ENCODE data around the gene NEIL1. TPM values are rescaled to one million over a fixed set of nuclear protein-coding genes. Genes with fewer than 3 reads are reported as not detected.
"Not testable (repeated sequence)": the region's sequence is repeated elsewhere in the genome, so short reads cannot be mapped to it uniquely, and the experiment has no call there.

The NEIL1 gene
- total RNA-seq, 3 donors from 2014 or later, result 23.4 to 101 (median 97.9) TPM

DNA sequence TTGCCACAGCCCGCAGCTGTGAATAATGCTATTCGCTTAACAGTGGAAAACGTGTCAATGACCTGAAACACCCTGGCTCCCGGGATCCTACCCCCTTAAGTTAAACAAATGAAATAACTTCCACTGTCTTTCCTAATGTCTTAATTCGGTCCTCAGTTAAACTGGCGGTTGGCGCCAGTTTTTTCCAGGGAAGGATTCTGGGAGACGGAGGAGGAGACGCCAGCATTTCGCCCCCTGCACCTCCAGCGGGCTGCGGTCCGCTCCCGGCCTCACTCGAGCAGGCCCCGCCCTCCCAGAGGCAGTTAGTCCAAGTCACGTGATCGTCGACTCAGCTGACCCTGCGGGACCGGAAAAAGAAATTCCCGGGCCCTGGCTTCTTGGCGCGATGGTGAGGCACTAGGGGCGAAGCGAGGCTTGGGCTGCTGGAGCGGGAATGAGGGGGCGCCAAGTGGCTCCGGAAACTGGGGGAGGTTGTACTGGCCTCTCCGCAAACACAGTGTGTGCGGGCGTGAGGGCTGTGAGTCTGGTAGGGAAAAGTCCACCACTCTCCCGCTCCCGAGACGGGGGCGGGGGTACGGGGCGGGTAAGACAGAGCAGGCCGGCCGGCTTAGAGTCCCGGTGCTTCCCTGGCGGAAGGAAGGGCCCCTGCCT lies 11.0 kb upstream of the NEIL1 start, which contains the start of gene COMMD4:
Gene COMMD4, plus strand, starts transcription at position 359 of the 651 bp plus-strand sequence. Its CDS starts 27 bp downstream, at position 386.
- TF ChIP-seq POLR2AphosphoS5 (IDR thresholded peaks at IDR 0.05), result peak; percentile 81 to 88 (median 86)
- TF ChIP-seq, protein P1, sequence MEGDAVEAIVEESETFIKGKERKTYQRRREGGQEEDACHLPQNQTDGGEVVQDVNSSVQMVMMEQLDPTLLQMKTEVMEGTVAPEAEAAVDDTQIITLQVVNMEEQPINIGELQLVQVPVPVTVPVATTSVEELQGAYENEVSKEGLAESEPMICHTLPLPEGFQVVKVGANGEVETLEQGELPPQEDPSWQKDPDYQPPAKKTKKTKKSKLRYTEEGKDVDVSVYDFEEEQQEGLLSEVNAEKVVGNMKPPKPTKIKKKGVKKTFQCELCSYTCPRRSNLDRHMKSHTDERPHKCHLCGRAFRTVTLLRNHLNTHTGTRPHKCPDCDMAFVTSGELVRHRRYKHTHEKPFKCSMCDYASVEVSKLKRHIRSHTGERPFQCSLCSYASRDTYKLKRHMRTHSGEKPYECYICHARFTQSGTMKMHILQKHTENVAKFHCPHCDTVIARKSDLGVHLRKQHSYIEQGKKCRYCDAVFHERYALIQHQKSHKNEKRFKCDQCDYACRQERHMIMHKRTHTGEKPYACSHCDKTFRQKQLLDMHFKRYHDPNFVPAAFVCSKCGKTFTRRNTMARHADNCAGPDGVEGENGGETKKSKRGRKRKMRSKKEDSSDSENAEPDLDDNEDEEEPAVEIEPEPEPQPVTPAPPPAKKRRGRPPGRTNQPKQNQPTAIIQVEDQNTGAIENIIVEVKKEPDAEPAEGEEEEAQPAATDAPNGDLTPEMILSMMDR (IDR thresholded peaks at IDR 0.05), result no peak
- peak; percentile 94 to 98 for DNase-seq (ENCODE audit: low spot score in 2 of 2)
- H3K9me3 ChIP-seq, result no peaks in the 10 kb centered on the region
- no peaks in the 10 kb centered on the region for H3K36me3 ChIP-seq
- H3K27me3 ChIP-seq, result no peaks in the 10 kb centered on the region
- H3K4me3 ChIP-seq, result peak within 1 kb of the TSS; percentile 66 to 80 (median 74)
- peak within 1 kb of the TSS; percentile 73 to 82 for H3K27ac ChIP-seq
- H3K4me1 ChIP-seq, result no peaks in the 10 kb centered on the region
- intact Hi-C loops (cut with DNase I; ENCODE audit: low total_unique reads), result no loop called here

DNA sequence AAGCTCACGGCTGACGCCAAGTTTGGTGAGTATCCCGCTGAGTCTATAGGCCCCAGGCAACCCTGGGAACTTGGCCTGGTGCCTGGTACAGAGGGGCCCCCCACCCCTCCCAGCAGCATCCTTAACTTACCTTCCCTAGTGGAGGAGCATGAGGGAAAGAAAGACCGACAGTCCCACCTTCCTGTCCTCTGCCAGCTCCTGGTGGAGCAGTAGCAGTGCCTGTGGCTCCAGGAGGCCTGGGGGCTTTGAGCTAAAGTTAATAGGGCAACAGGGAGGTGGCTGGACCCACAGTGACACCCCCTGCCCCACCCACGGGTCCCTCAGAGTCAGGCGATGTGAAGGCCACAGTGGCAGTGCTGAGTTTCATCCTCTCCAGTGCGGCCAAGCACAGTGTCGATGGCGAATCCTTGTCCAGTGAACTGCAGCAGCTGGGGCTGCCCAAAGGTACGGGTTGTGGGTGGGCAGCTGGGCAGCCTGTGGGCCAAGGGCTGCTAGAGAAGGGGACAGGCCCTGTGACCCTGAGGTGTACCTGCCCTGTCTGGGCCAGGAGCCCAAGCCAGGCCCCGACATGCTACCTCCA lies 8.1 kb upstream of the NEIL1 start:
- Histone ChIP-seq H3K27ac (no peak overlapping the region), H3K4me1 (no peaks in the 10 kb centered on the region), H3K4me3 (no peak overlapping the region), H3K9me3 (no peaks in the 10 kb centered on the region), H3K27me3 (no peaks in the 10 kb centered on the region), H3K36me3 (no peaks in the 10 kb centered on the region)
- TF ChIP-seq, protein P1 (IDR thresholded peaks at IDR 0.05), result no peak
- TF ChIP-seq POLR2A (IDR thresholded peaks at IDR 0.05) (no peak), POLR2AphosphoS5 (IDR thresholded peaks at IDR 0.05) (no peak)
- no peak for DNase-seq (ENCODE audit: low spot score in 2 of 2)
- intact Hi-C loops (cut with DNase I; ENCODE audit: low total_unique reads), result no loop called here

DNA sequence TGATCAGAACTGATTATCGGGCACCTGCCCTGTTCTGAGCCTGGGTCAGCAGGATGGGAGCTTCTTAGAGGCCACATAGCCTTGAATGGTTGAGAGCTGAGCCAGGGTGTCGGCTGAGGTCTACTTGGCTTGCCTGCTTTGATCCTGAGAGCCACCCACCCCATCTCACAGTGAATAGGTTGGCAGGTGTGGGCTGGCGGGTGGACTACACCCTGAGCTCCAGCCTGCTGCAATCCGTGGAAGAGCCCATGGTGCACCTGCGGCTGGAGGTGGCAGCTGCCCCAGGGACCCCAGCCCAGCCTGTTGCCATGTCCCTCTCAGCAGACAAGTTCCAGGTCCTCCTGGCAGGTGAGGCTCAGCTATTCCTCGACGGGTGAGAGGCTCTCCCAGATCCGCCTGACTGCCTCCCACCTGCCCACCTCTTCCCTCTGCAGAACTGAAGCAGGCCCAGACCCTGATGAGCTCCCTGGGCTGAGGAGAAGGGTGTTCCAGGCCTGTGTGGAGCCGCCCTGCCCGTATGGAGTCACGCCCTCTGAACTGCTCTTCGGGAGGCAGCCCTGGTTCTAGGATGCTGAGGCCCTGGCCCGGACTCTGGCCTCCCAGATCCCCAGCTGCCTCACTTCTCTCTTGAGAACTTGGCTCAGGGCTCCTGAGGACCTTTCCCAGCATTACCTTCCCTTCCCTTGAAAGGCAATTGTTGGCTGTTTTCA lies 7.2 kb upstream of the NEIL1 start:
- intact Hi-C loops (cut with DNase I; ENCODE audit: low total_unique reads), result no loop called here
- TF ChIP-seq, protein P1 (IDR thresholded peaks at IDR 0.05), result no peak
- Histone ChIP-seq H3K9me3 (no peaks in the 10 kb centered on the region), H3K36me3 (no peaks in the 10 kb centered on the region), H3K4me3 (no peak overlapping the region), H3K27me3 (no peaks in the 10 kb centered on the region), H3K4me1 (no peaks in the 10 kb centered on the region), H3K27ac (no peak overlapping the region)
- DNase-seq (ENCODE audit: low spot score in 2 of 2), result no peak

DNA sequence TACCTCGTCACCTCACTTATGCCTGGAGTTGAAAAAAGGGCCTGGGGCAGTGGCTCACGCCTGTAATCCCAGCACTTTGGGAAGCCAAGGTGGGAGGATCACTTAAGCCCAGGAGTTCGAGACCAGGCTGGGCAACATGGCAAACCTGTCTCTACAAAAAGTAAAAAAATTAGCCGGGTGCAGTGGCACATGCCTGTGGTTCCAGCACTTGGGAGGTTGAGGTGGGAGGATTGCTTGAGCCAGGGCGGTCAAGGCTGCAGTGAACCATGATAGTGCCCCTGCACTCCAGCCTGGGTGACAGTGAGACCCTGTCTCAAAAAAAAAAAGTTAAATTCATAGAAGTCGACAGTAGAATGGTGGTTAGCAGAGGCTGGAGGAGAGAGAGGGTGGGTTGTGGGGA lies 4.6 kb upstream of the NEIL1 start:
- Histone ChIP-seq H3K4me1 (no peaks in the 10 kb centered on the region), H3K27ac (no peak overlapping the region), H3K36me3 (no peaks in the 10 kb centered on the region), H3K9me3 (no peaks in the 10 kb centered on the region), H3K4me3 (no peak overlapping the region), H3K27me3 (no peaks in the 10 kb centered on the region)
- intact Hi-C loops (cut with DNase I; ENCODE audit: low total_unique reads), result no loop called here
- DNase-seq (ENCODE audit: low spot score in 2 of 2), result no peak
- TF ChIP-seq POLR2AphosphoS5 (IDR thresholded peaks at IDR 0.05) (no peak), POLR2A (IDR thresholded peaks at IDR 0.05) (no peak)
- TF ChIP-seq, protein P1 (IDR thresholded peaks at IDR 0.05), result no peak

DNA sequence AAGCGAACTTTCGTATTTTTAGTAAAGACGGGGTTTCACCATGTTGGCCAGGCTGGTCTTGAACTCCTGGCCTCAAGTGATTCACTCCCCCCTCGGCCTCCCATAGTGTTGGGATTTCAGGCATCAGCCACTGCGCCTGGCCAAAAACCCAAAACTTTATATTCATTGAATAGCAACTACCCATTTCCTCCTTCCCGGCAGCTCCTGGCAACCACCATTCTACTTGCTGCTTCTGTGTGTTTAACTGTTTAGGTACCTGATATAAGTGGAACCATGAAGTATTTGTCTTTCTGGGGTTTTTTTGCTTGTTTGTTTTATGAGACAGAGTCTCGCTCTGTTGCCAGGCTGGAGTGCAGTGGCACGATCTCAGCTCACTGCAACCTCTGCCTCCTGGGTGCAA lies 2.9 kb upstream of the NEIL1 start:
- intact Hi-C loops (cut with DNase I; ENCODE audit: low total_unique reads); DNase-seq (ENCODE audit: low spot score in 2 of 2); H3K4me1 ChIP-seq; H3K27me3 ChIP-seq; H3K9me3 ChIP-seq; H3K4me3 ChIP-seq; H3K36me3 ChIP-seq: not testable (repeated sequence)
- peak overlapping the region in 1 of 2 donors; percentile 22 for H3K27ac ChIP-seq

Data from breast epithelium (tissue), 4 donors.